K562 (cell line): ENCODE measurements around the gene BRD3. TPM values are rescaled to one million over a fixed set of nuclear protein-coding genes. Genes with fewer than 3 reads are reported as not detected.

Source experiments
- ATAC-seq: fragments of 200-7000 bp; cut with Tn5 transposase; 3 replicates; pipeline ENCODE4 v1.9.1; 2020; ENCODE audit warnings: moderate library complexity
- BruUV-seq: library from RNA; stranded (reverse); fragments of 400-500 nt; replicated peaks from 2 replicates; lab custom pipeline; 2021; lab: Mats Ljungman, UMichigan
- CTCF ChIA-PET: fragments of 300-600 bp; formaldehyde crosslinking; extraction: SDS; loops from one replicate; lab custom pipeline; 2021; ENCODE audit warnings: low intra/inter-chr PET ratio; lab: Yijun Ruan, JAX
- POLR2A ChIA-PET: fragments of 300-600, 350-650 bp; sonication (Branson Sonifier 250); formaldehyde crosslinking; extraction: SDS; loops from one replicate; lab custom pipeline; 2021; ENCODE audit warnings: antibody characterized with exemption, inconsistent platforms; lab: Yijun Ruan, JAX
- DNase-seq, 4 experiments: peaks; one replicate each; pipeline versions ENCODE4 v3.0.0 to v3.0.0-alpha.2; 2011 to 2018; ENCODE audit warnings: low spot score in 3 of 4, mixed read lengths in 3 of 4; ENCODE audit errors: extremely low read depth in 1 of 4
- FAIRE-seq: peaks from 2 replicates; lab custom pipeline; 2011; peaks lifted over from hg19 to GRCh38; lab: Jason Lieb, UNC
- H2AFZ ChIP-seq: 2 replicates; pipeline ENCODE4 v1.6.0; 2011; ENCODE audit warnings: low read depth, low read length, control low read depth, inconsistent platforms
- H3K27ac ChIP-seq: fragments of 200-600 bp; 3 replicates; pipeline ENCODE4 v1.8.0; 2011; ENCODE audit warnings: low read depth, mild to moderate bottlenecking, control low read depth, inconsistent platforms, low read length, moderate library complexity, mixed read lengths; ENCODE audit errors: extremely low read depth
- H3K27me3 ChIP-seq, 2 experiments: fragments of 300-600 bp in 1 of 2; 2 replicates in 1 of 2; 3 replicates in 1 of 2; pipeline versions ENCODE4 v1.6.0 to v1.8.0; 2011; ENCODE audit warnings: inconsistent platforms in 2 of 2, low read length in 2 of 2, mild to moderate bottlenecking in 1 of 2, mixed read lengths in 1 of 2, moderate library complexity in 1 of 2; ENCODE audit not compliant: control insufficient read depth in 2 of 2, insufficient read depth in 2 of 2
- H3K36me3 ChIP-seq: fragments of 300-600 bp; 3 replicates; pipeline ENCODE4 v1.8.0; 2011; ENCODE audit warnings: mild to moderate bottlenecking, low read length, inconsistent platforms; ENCODE audit not compliant: control insufficient read depth, insufficient read depth
- H3K4me1 ChIP-seq, 2 experiments: fragments of 200-600 bp in 1 of 2; replicated peaks in 1 of 2; 2 replicates in 1 of 2; 3 replicates in 1 of 2; pipeline versions ENCODE4 v1.5.1 to v1.8.0; 2011; ENCODE audit warnings: inconsistent platforms in 2 of 2, low read length in 2 of 2, mild to moderate bottlenecking in 1 of 2, mixed read lengths in 1 of 2, moderate library complexity in 1 of 2; ENCODE audit not compliant: control insufficient read depth in 2 of 2, insufficient read depth in 2 of 2
- H3K4me2 ChIP-seq: 2 replicates; pipeline ENCODE4 v1.6.1; 2011; ENCODE audit warnings: low read length, control low read depth, inconsistent platforms, mixed read lengths; ENCODE audit not compliant: insufficient read depth
- H3K4me3 ChIP-seq: fragments of 200-600 bp; sonication (generic), shearing (Covaris generic); 2 replicates; pipeline ENCODE4 v1.5.1; 2016; ENCODE audit warnings: control low read depth, inconsistent platforms
- H3K79me2 ChIP-seq: fragments of 200-600 bp; 3 replicates; pipeline ENCODE4 v1.8.0; 2011; ENCODE audit warnings: low read length, inconsistent platforms; ENCODE audit not compliant: control insufficient read depth, insufficient read depth
- H3K9ac ChIP-seq, 2 experiments: 2 replicates each; pipeline versions ENCODE4 v1.6.0 to v1.6.1; 2011; ENCODE audit warnings: low read depth in 2 of 2, low read length in 2 of 2, control low read depth in 1 of 2, inconsistent platforms in 1 of 2, mild to moderate bottlenecking in 1 of 2, mixed read lengths in 1 of 2; ENCODE audit not compliant: insufficient read depth in 1 of 2
- H3K9me1 ChIP-seq: one replicate; pipeline ENCODE4 v1.6.0; 2011; ENCODE audit warnings: inconsistent platforms, mild to moderate bottlenecking, low read length, moderate library complexity; ENCODE audit not compliant: control insufficient read depth, insufficient read depth
- H3K9me3 ChIP-seq: replicated peaks from 2 replicates; pipeline ENCODE4 v1.5.1; 2011; ENCODE audit warnings: low read depth, low read length, inconsistent platforms; ENCODE audit not compliant: control insufficient read depth, insufficient read depth
- H4K20me1 ChIP-seq: replicated peaks from 2 replicates; pipeline ENCODE4 v1.6.1; 2011; ENCODE audit warnings: low read length, inconsistent platforms, mixed read lengths; ENCODE audit not compliant: control insufficient read depth, insufficient read depth
- CBX2 ChIP-seq: fragments of 200-600 bp; sonication (generic); IDR thresholded peaks from one replicate; pipeline ENCODE4 v1.6.1; 2012; ENCODE audit warnings: mild to moderate bottlenecking, low read length, inconsistent platforms; ENCODE audit not compliant: insufficient read depth, poor library complexity, severe bottlenecking
- CHD1 ChIP-seq: fragments of 200-600 bp; sonication (generic); IDR thresholded peaks from one replicate; pipeline ENCODE4 v1.6.1; 2012; ENCODE audit warnings: mild to moderate bottlenecking, moderate library complexity, low read length, inconsistent platforms
- ELK1 ChIP-seq: sonication (generic); formaldehyde crosslinking; IDR thresholded peaks from 2 replicates; pipeline ENCODE4 v1.8.1; 2022; ENCODE audit warnings: missing genetic modification reagents
- HBP1 ChIP-seq: fragments of 450-650 bp; formaldehyde crosslinking; IDR thresholded peaks from 2 replicates; pipeline ENCODE4 v1.4.0; 2022; ENCODE audit warnings: missing genetic modification characterization
- JUNB ChIP-seq: fragments of 450-650 bp; formaldehyde crosslinking; conservative IDR thresholded peaks from 2 replicates; pipeline ENCODE4 v1.4.0; 2020; ENCODE audit warnings: mild to moderate bottlenecking
- POLR2AphosphoS5 ChIP-seq: IDR thresholded peaks from 2 replicates; pipeline ENCODE4 v1.6.1; 2011; ENCODE audit warnings: mild to moderate bottlenecking, low read depth, low read length, moderate library complexity; ENCODE audit not compliant: control insufficient read depth, insufficient read depth
- POLR3A ChIP-seq: IDR thresholded peaks from 2 replicates; pipeline ENCODE4 v1.6.1; 2011; ENCODE audit warnings: borderline replicate concordance, mild to moderate bottlenecking, moderate library complexity; ENCODE audit not compliant: insufficient read length, insufficient read depth; ENCODE audit errors: extremely low read depth
- RB1 ChIP-seq: fragments of 450-650 bp; IDR thresholded peaks from 2 replicates; pipeline ENCODE4 v1.6.1; 2017; ENCODE audit warnings: low read depth, mild to moderate bottlenecking
- TCF7L2 ChIP-seq: fragments of 150-350 bp; IDR thresholded peaks from 2 replicates; pipeline ENCODE4 v1.6.1; 2016; ENCODE audit warnings: low read depth, mild to moderate bottlenecking, low read length, moderate library complexity
- THRB ChIP-seq: fragments of 450-650 bp; formaldehyde crosslinking; conservative IDR thresholded peaks from 2 replicates; pipeline ENCODE4 v1.4.0; 2022; ENCODE audit warnings: mild to moderate bottlenecking, missing genetic modification characterization
- ZFP36 ChIP-seq: fragments of 150-350 bp; IDR thresholded peaks from 2 replicates; pipeline ENCODE4 v1.6.1; 2018; ENCODE audit warnings: low read length, low read depth; ENCODE audit not compliant: partially characterized antibody
- ZKSCAN1 ChIP-seq: fragments of 150-350 bp; IDR thresholded peaks from 2 replicates; pipeline ENCODE4 v1.6.1; 2016; ENCODE audit warnings: low read depth, low read length
- ZKSCAN3 ChIP-seq: fragments of 250-450 bp; sonication (Bioruptor Pico); IDR thresholded peaks from 2 replicates; pipeline ENCODE4 v1.4.0; 2020
- ZNF639 ChIP-seq, 2 experiments: fragments of 200-800 bp in 1 of 2; sonication (Bioruptor generic) in 1 of 2; sonication (generic) in 1 of 2; formaldehyde crosslinking in 1 of 2; IDR thresholded peaks in 1 of 2; conservative IDR thresholded peaks in 1 of 2; 2 replicates each; pipeline versions ENCODE4 v1.5.0 to v1.6.1; 2016 to 2020; ENCODE audit warnings: missing compliant biosample characterization in 1 of 2, missing genetic modification characterization in 1 of 2, missing genetic modification reagents in 1 of 2
- WGBS: fragments of 100-300 bp; shearing (Covaris generic); methylation state at CpG from one replicate; pipeline ENCODE4 v1.1.6; 2016; ENCODE audit warnings: low coverage, mixed read lengths; ENCODE audit not compliant: insufficient coverage; ENCODE audit errors: missing lambda C conversion rate; 5-methylcytosine and 5-hydroxymethylcytosine counted together
- in situ Hi-C: fragments of 300-500 bp; cut with MboI; formaldehyde crosslinking; loops from 4 replicates; pipeline ENCODE4 v1.15.0; 2018; ENCODE audit warnings: inconsistent platforms, mixed read lengths
- intact Hi-C: fragments of 100-400 bp; cut with micrococcal nuclease; formaldehyde crosslinking; loops from 2 replicates; pipeline ENCODE4 v1.14.2; 2022
- polyA plus RNA-seq, 8 experiments: library from polyadenylated mRNA; depleted of rRNA in 4 of 8; stranded (reverse) in 5 of 8; unstranded in 3 of 8; fragments of >200 nt; fragmentation: Nextera tagmentation in 2 of 8; fragmentation: Illumina TruSeq in 1 of 8; extraction: Ambion mirVana in 2 of 8; extraction: Trizol in 1 of 8; gene quantifications; 2 replicates each; pipeline versions ENCODE4 v1.2.1 to v1.2.3, GENCODE V29; 2011 to 2014; ENCODE audit warnings: inconsistent platforms in 1 of 8, missing spikeins in 1 of 8
- total RNA-seq, 7 experiments: library from RNA; depleted of rRNA in 6 of 7; stranded (reverse); fragments of >200 nt in 6 of 7; fragmentation: Illumina TruSeq in 2 of 7; extraction: Trizol in 2 of 7; gene quantifications; 2 replicates each; pipeline versions ENCODE4 v1.2.1 to v1.2.3, GENCODE V29; 2011 to 2021; ENCODE audit warnings: low replicate concordance in 1 of 7

BRD3 gene
- total and polyA plus RNA-seq, 9 of the 15 experiments (the other 6 are each of a cell fraction or from before 2014, with no cell fraction given), result 0.82 to 37.1 (median 4.2) TPM

GRCh38 chr9:133993635-133994253, 74.1 kb downstream of the BRD3 start:
- H3K27ac ChIP-seq, result no peak overlapping the region
- intact Hi-C loops (loop anchor here (1.0 kb wide), 2 partner anchors 106 to 200 kb away; no protein-coding TSS in a partner anchor), in situ Hi-C loops (no loop called here)
- WGBS, result 54% methylated on average over 16 of the region's 16 CpGs
- peaks cover 0 to 41% of the 10 kb centered on the region in 2 experiments; a peak in 3 of 5 replicates for H3K4me1 ChIP-seq
- no peaks in the 10 kb centered on the region for H3K79me2 ChIP-seq
- H3K36me3 ChIP-seq, result no peaks in the 10 kb centered on the region
- BruUV-seq, result no TSS peak
- FAIRE-seq, result no peak
- ATAC-seq, result no peak
- H3K4me3 ChIP-seq, result peak overlapping the region; percentile 68; the same call in 1 of the 2 replicates
- peak overlapping the region in 1 of 2 experiments; percentile 48; a peak in 1 of 4 replicates for H3K9ac ChIP-seq
- no peak overlapping the region for H2AFZ ChIP-seq
- POLR2A ChIA-PET, result interaction anchor here (0.6 to 1.4 kb wide), 6 partner anchors 14 to 537 kb away, joined by 3 to 4 read pairs (median 3); no protein-coding TSS in a partner anchor
- CTCF ChIA-PET, result interaction anchor here (0.6 to 3.7 kb wide), 3 partner anchors 198 to 827 kb away, joined by 3 to 44 read pairs (median 3); no protein-coding TSS in a partner anchor
- H3K4me2 ChIP-seq, result peak overlapping the region; percentile 82
- H4K20me1 ChIP-seq, result peaks cover 17% of the 10 kb centered on the region
- H3K27me3 ChIP-seq, result peaks cover 0 to 24% of the 10 kb centered on the region in 2 experiments; a peak in 2 of 5 replicates
- no peaks in the 10 kb centered on the region for H3K9me3 ChIP-seq
- no peaks in the 10 kb centered on the region for H3K9me1 ChIP-seq
- no peak for DNase-seq
- no peak for TF ChIP-seq POLR2AphosphoS5
- TF ChIP-seq CHD1, result no peak
- TF ChIP-seq RB1, result no peak
- TF ChIP-seq ZNF639 (CRISPR knock-in tag; conservative IDR thresholded peaks at IDR 0.05 in 1 of 2, IDR thresholded peaks at IDR 0.05 in 1 of 2), result no peak
- no peak for TF ChIP-seq TCF7L2
- no peak for TF ChIP-seq ZKSCAN3
- TF ChIP-seq CBX2, result no peak
- TF ChIP-seq ZKSCAN1, result no peak
- no peak for TF ChIP-seq THRB (CRISPR knock-in tag)
- no peak for TF ChIP-seq ELK1 (CRISPR knock-in tag)
- TF ChIP-seq POLR3A, result no peak
- no peak for TF ChIP-seq JUNB (CRISPR knock-in tag)
- TF ChIP-seq ZFP36, result no peak
- TF ChIP-seq HBP1 (CRISPR knock-in tag), result no peak
